AG04449 (cell line): ENCODE results near the gene SPHK2.

Experiments used
- CTCF ChIA-PET: fragments of 350-600 bp; formaldehyde crosslinking; extraction: SDS; loops from one replicate; lab custom pipeline; 2021; ENCODE audit warnings: antibody characterized with exemption; lab: Yijun Ruan, JAX
- POLR2A ChIA-PET: fragments of 400-600, 350-600 bp; formaldehyde crosslinking; extraction: SDS; loops from one replicate; lab custom pipeline; 2020; ENCODE audit warnings: antibody characterized with exemption, inconsistent platforms; lab: Yijun Ruan, JAX
- DNase-seq: peaks from one replicate; pipeline ENCODE4 v3.0.0-alpha.2; 2010; ENCODE audit warnings: low read depth, low spot score
- H3K4me3 ChIP-seq: 2 replicates; pipeline ENCODE4 v1.5.1; 2011; ENCODE audit warnings: low read depth, mild to moderate bottlenecking, control low read depth, low read length
- TF ChIP-seq, protein P1 (sequence below): IDR thresholded peaks from one replicate; pipeline ENCODE4 v1.5.1; 2011; ENCODE audit warnings: mild to moderate bottlenecking, moderate library complexity, low read length, control low read depth, inconsistent platforms; ENCODE audit not compliant: insufficient read depth; ENCODE audit errors: missing control alignments

Gene SPHK2

GRCh38 chr19:48615231-48616040, 3.9 kb upstream of the SPHK2 start:
- DNase-seq: no peak
- ChIA-PET POLR2A (interaction anchor here (0.6 kb wide), 1 partner anchor 127 kb away, joined by 3 read pairs; no protein-coding TSS in a partner anchor), CTCF (interaction anchor here (1.0 to 6.1 kb wide), 4 partner anchors 10 to 173 kb away, joined by 3 to 22 read pairs (median 4); no protein-coding TSS in a partner anchor)
- no peak overlapping the region for H3K4me3 ChIP-seq
- TF ChIP-seq, protein P1, sequence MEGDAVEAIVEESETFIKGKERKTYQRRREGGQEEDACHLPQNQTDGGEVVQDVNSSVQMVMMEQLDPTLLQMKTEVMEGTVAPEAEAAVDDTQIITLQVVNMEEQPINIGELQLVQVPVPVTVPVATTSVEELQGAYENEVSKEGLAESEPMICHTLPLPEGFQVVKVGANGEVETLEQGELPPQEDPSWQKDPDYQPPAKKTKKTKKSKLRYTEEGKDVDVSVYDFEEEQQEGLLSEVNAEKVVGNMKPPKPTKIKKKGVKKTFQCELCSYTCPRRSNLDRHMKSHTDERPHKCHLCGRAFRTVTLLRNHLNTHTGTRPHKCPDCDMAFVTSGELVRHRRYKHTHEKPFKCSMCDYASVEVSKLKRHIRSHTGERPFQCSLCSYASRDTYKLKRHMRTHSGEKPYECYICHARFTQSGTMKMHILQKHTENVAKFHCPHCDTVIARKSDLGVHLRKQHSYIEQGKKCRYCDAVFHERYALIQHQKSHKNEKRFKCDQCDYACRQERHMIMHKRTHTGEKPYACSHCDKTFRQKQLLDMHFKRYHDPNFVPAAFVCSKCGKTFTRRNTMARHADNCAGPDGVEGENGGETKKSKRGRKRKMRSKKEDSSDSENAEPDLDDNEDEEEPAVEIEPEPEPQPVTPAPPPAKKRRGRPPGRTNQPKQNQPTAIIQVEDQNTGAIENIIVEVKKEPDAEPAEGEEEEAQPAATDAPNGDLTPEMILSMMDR: no peak

- CTCF ChIA-PET: interaction anchor here (0.7 to 6.1 kb wide), 7 partner anchors 8 to 349 kb away, joined by 3 to 27 read pairs (median 5); no protein-coding TSS in a partner anchor
- no peak for DNase-seq
- no peak overlapping the region for H3K4me3 ChIP-seq
- POLR2A ChIA-PET: interaction anchor here (0.6 to 1.2 kb wide), 3 partner anchors 15 to 127 kb away, joined by 3 to 5 read pairs (median 3); no protein-coding TSS in a partner anchor
- TF ChIP-seq, protein P1: no peak
Measured at GRCh38 chr19:48616041-48616436, 3.3 kb upstream of the SPHK2 start.

- TF ChIP-seq, protein P1: no peak
- DNase-seq: no peak
- CTCF ChIA-PET: interaction anchor here (0.7 to 6.1 kb wide), 6 partner anchors 8 to 350 kb away, joined by 3 to 27 read pairs (median 6); no protein-coding TSS in a partner anchor
- H3K4me3 ChIP-seq: peak overlapping the region; percentile 97
- POLR2A ChIA-PET: interaction anchor here (0.6 to 3.0 kb wide), 3 partner anchors 8 to 16 kb away, joined by 3 to 28 read pairs (median 5); no protein-coding TSS in a partner anchor
Measured at GRCh38 chr19:48616491-48617056, 2.7 kb upstream of the SPHK2 start.

DNA sequence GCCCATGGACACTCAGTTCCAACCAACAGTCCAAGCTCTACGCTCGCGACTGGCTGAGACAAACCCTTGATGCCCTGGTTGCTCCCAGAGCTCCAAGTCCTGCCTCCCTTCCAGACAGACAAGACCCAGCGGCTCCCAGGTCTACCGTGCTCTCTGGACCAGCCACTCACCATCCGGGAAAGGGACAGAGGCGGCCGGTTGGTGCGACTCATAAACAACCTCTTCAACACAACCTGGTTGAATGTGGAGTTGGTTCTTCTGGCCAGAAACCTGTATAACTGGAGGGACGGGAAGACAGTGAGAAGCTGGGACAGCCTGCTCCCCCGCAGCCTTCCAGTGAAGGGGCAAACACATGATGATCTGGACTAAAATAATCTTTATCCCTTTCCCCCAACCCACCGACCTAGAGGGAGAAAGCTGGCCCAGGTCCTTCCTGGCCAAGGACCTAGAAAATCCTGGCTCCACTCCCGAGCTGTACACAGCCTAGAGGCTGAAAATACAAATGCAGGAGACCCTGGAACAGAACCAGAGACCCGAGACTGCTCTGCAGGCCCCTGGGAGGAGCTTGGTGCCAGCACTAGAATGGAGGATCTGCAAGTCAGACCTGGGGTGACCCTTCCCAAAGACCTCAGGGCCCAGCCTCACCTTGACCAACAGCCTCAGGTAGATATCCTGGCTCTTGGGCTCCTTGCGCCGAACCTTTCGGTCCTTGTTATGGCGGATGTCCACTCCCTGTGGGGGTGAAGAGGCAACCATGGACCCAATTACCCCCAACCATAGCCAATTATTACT, 2.0 kb upstream of the SPHK2 start:
- TF ChIP-seq, protein P1: no peak
- DNase-seq: no peak
- POLR2A ChIA-PET: interaction anchor here (0.6 to 3.0 kb wide), 4 partner anchors 8 to 291 kb away, joined by 3 to 28 read pairs (median 8); no protein-coding TSS in a partner anchor
- CTCF ChIA-PET: interaction anchor here (1.0 to 6.1 kb wide), 8 partner anchors 9 to 284 kb away, joined by 4 to 27 read pairs (median 5); no protein-coding TSS in a partner anchor
- H3K4me3 ChIP-seq: peak overlapping the region; percentile 97

DNA sequence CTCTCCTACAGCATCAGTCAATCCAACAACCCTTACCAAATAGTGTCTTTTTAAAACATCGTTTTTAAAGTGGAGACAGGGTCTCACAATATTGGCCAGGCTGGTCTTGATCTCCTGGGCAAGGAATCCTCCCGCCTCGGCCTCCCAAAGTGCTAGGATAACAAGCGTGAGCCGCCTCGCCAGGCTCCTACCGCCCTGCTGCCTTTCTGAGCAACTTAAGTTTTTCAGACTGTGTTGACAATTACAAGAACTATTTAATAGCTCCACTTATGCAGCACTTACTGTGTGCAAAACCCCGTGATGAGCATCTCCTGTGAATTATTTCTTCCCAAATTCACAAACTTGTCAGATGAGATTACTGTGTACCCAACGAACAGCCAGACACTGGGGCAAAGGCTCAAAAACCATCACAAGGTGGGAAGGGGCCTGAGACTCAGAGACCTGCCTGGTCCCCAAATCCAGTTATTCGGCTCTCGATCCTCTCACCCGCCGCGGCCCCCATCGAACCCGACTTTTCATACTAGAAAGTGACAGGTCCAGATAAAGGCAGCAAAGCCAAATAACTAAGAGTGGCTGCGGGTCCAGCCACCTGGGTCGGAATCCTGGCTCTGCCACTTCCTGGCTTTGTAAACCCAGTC, 909 bp upstream of the SPHK2 start:
- CTCF ChIA-PET: interaction anchor here (1.0 to 6.1 kb wide), 5 partner anchors 10 to 128 kb away, joined by 4 to 27 read pairs (median 4); no protein-coding TSS in a partner anchor
- peak overlapping the region; percentile 97 for H3K4me3 ChIP-seq
- TF ChIP-seq, protein P1: no peak
- POLR2A ChIA-PET: interaction anchor here (0.5 to 3.0 kb wide), 8 partner anchors 9 to 1458 kb away, joined by 3 to 28 read pairs (median 6); partner anchors contain the start of gene TMEM143
- no peak for DNase-seq
